IPS-11a (cell line): ENCODE results near the gene TAF1.
"Not testable (repeated sequence)": the region's sequence is repeated elsewhere in the genome, so short reads cannot be mapped to it uniquely, and the experiment has no call there.

Experiments
- H3K4me3 ChIP-seq: one replicate; pipeline ENCODE4 v1.5.1; 2013; ENCODE audit warnings: low read depth, low read length, control low read depth

The TAF1 gene

GRCh38 chrX:71438750-71439149 lies 72.6 kb downstream of the TAF1 start:
- H3K4me3 ChIP-seq = no peak overlapping the region

GRCh38 chrX:71439420-71439819 lies 73.3 kb downstream of the TAF1 start:
- no peak overlapping the region for H3K4me3 ChIP-seq

GRCh38 chrX:71439896-71440295 lies 73.7 kb downstream of the TAF1 start:
- H3K4me3 ChIP-seq = no peak overlapping the region

GRCh38 chrX:71440401-71440800 lies 74.2 kb downstream of the TAF1 start:
- H3K4me3 ChIP-seq = no peak overlapping the region

- not testable (repeated sequence) for H3K4me3 ChIP-seq
Measured at GRCh38 chrX:71441809-71442208, 75.7 kb downstream of the TAF1 start.

GRCh38 chrX:71450433-71451106 lies 84.4 kb downstream of the TAF1 start:
- H3K4me3 ChIP-seq = no peak overlapping the region

- H3K4me3 ChIP-seq = not testable (repeated sequence)
Measured at GRCh38 chrX:71451518-71451917, 85.4 kb downstream of the TAF1 start.

GRCh38 chrX:71453056-71453455 lies 86.9 kb downstream of the TAF1 start:
- H3K4me3 ChIP-seq = no peak overlapping the region

GRCh38 chrX:71454222-71454621 lies 88.1 kb downstream of the TAF1 start:
- H3K4me3 ChIP-seq = no peak overlapping the region

GRCh38 chrX:71458866-71459265 lies 92.7 kb downstream of the TAF1 start:
- no peak overlapping the region for H3K4me3 ChIP-seq

- H3K4me3 ChIP-seq = no peak overlapping the region
Measured at GRCh38 chrX:71464968-71465367, 98.8 kb downstream of the TAF1 start.

- no peak overlapping the region for H3K4me3 ChIP-seq
Measured at GRCh38 chrX:71466979-71467523, 100.9 kb downstream of the TAF1 start.

- H3K4me3 ChIP-seq = no peak overlapping the region
Measured at GRCh38 chrX:71475785-71476540, 109.8 kb downstream of the TAF1 start.

- no peak overlapping the region for H3K4me3 ChIP-seq
Measured at GRCh38 chrX:71482228-71482958, 116.2 kb downstream of the TAF1 start.

GRCh38 chrX:71487814-71488213 lies 121.7 kb downstream of the TAF1 start:
- no peak overlapping the region for H3K4me3 ChIP-seq

GRCh38 chrX:71489540-71489939 lies 123.4 kb downstream of the TAF1 start:
- no peak overlapping the region for H3K4me3 ChIP-seq

GRCh38 chrX:71492231-71493065 lies 126.3 kb downstream of the TAF1 start:
- no peak overlapping the region for H3K4me3 ChIP-seq

- H3K4me3 ChIP-seq = no peak overlapping the region
Measured at GRCh38 chrX:71493111-71493613, 127.0 kb downstream of the TAF1 start.

GRCh38 chrX:71495979-71496378 lies 129.8 kb downstream of the TAF1 start:
- H3K4me3 ChIP-seq = not testable (repeated sequence)

- H3K4me3 ChIP-seq = no peak overlapping the region
Measured at GRCh38 chrX:71496476-71496875, 130.3 kb downstream of the TAF1 start.
